Astrocyte (in vitro differentiated cells and primary cell): Measurements from ENCODE around the gene MFN2. TPM values are rescaled to one million over a fixed set of nuclear protein-coding genes. Genes with fewer than 3 reads are reported as not detected.

Experiments
- DNase-seq: peaks from one replicate; pipeline ENCODE4 v3.0.0-alpha.2; 2010; ENCODE audit warnings: low read depth
- FAIRE-seq: peaks from 2 replicates; lab custom pipeline; 2011; peaks lifted over from hg19 to GRCh38; lab: Jason Lieb, UNC
- H2AFZ ChIP-seq: 2 replicates; pipeline ENCODE4 v1.6.0; 2012; ENCODE audit warnings: low read depth, low read length, inconsistent platforms
- H3K27ac ChIP-seq: 2 replicates; pipeline ENCODE4 v1.5.1; 2011; ENCODE audit warnings: low read depth, low read length, inconsistent platforms
- H3K27me3 ChIP-seq: 2 replicates; pipeline ENCODE4 v1.6.0; 2011; ENCODE audit warnings: low read length, inconsistent platforms; ENCODE audit not compliant: insufficient read depth
- H3K36me3 ChIP-seq: 2 replicates; pipeline ENCODE4 v1.5.1; 2011; ENCODE audit warnings: low read length, inconsistent platforms; ENCODE audit not compliant: insufficient read depth
- H3K4me1 ChIP-seq: 2 replicates; pipeline ENCODE4 v1.5.1; 2011; ENCODE audit warnings: low read length, inconsistent platforms; ENCODE audit not compliant: insufficient read depth
- H3K4me2 ChIP-seq: 2 replicates; pipeline ENCODE4 v1.6.0; 2012; ENCODE audit warnings: low read length, inconsistent platforms
- H3K4me3 ChIP-seq: 2 replicates; pipeline ENCODE4 v1.5.1; 2011; ENCODE audit warnings: low read depth, mild to moderate bottlenecking, low read length, inconsistent platforms; ENCODE audit not compliant: insufficient read depth
- H3K79me2 ChIP-seq: 2 replicates; pipeline ENCODE4 v1.6.0; 2012; ENCODE audit warnings: mild to moderate bottlenecking, low read length, inconsistent platforms; ENCODE audit not compliant: insufficient read depth
- H3K9ac ChIP-seq: 2 replicates; pipeline ENCODE4 v1.6.0; 2012; ENCODE audit warnings: mild to moderate bottlenecking, low read length, inconsistent platforms
- H3K9me3 ChIP-seq: 2 replicates; pipeline ENCODE4 v1.5.1; 2012; ENCODE audit warnings: low read depth, mild to moderate bottlenecking, low read length, inconsistent platforms; ENCODE audit not compliant: insufficient read depth
- H4K20me1 ChIP-seq: 2 replicates; pipeline ENCODE4 v1.6.0; 2012; ENCODE audit warnings: low read length, inconsistent platforms; ENCODE audit not compliant: insufficient read depth
- H3K27ac Mint-ChIP-seq: one replicate; pipeline ENCODE4 v1.8.0; 2021; ENCODE audit warnings: mild to moderate bottlenecking, mixed read lengths; ENCODE audit not compliant: unreplicated experiment
- H3K27me3 Mint-ChIP-seq: one replicate; pipeline ENCODE4 v1.8.0; 2021; ENCODE audit warnings: low read depth, mixed read lengths; ENCODE audit not compliant: unreplicated experiment
- H3K36me3 Mint-ChIP-seq: one replicate; pipeline ENCODE4 v1.8.0; 2021; ENCODE audit warnings: low read depth, mixed read lengths; ENCODE audit not compliant: unreplicated experiment
- H3K4me1 Mint-ChIP-seq: one replicate; pipeline ENCODE4 v1.8.0; 2021; ENCODE audit warnings: low read depth, mixed read lengths; ENCODE audit not compliant: unreplicated experiment
- H3K4me3 Mint-ChIP-seq: one replicate; pipeline ENCODE4 v1.8.0; 2021; ENCODE audit warnings: mild to moderate bottlenecking, moderate library complexity, mixed read lengths; ENCODE audit not compliant: unreplicated experiment
- H3K9me3 Mint-ChIP-seq: one replicate; pipeline ENCODE4 v1.8.0; 2021; ENCODE audit warnings: mild to moderate bottlenecking, mixed read lengths; ENCODE audit not compliant: unreplicated experiment
- EZH2 ChIP-seq: IDR thresholded peaks from 2 replicates; pipeline ENCODE4 v1.6.1; 2012; ENCODE audit warnings: mild to moderate bottlenecking, low read length, inconsistent platforms; ENCODE audit not compliant: insufficient read depth
- total RNA-seq: library from RNA; stranded (reverse); gene quantifications from 2 replicates; pipeline ENCODE4 v1.2.1, GENCODE V29; 2021
- TF ChIP-seq, protein P1 (sequence below): IDR thresholded peaks from 2 replicates; pipeline ENCODE4 v1.5.1; 2011; ENCODE audit warnings: low read depth, mild to moderate bottlenecking, inconsistent platforms, low read length, moderate library complexity; ENCODE audit not compliant: insufficient read depth

MFN2 gene
- total RNA-seq, 1 donor from 2014 or later, result 75.5 TPM

DNA sequence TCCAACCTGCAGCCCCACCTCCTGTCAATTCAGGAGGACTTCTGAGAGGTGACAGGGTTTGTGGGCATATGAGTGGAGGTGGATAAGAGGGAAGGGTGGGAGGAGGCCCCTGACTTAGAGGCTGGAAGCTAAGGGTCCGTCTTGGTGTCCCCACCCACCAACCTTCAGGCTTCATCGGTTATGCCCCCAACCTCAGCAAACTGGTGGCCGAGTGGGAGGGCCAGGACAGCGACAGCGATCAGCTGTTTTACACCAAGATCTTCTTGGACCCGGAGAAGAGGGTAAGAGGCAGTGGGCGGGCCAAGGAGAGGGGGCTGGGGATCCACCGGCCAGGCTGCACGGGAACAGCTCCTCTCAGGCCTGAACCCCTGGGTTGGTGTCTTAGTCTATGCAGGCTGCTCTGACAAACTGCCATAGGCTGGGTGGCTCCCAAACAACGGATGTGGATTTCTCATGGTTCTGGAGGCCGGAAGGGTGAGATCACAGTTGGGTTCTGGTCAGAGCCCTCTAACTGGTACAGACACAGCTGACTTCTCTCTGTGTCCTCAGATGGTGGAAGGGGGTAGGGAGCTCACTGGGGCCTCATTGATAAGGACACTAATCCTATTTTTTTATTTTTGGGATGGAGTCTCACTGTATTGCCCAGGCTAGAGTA lies 27.7 kb upstream of the MFN2 start:
- Histone ChIP-seq H3K36me3 (peaks cover 32% of the 10 kb centered on the region), H3K79me2 (no peaks in the 10 kb centered on the region), H3K4me3 (no peak overlapping the region), H4K20me1 (peaks cover 15% of the 10 kb centered on the region), H2AFZ (no peak overlapping the region), H3K4me2 (no peak overlapping the region), H3K9ac (no peak overlapping the region), H3K4me1 (no peaks in the 10 kb centered on the region), H3K27ac (no peak overlapping the region), H3K9me3 (no peaks in the 10 kb centered on the region), H3K27me3 (no peaks in the 10 kb centered on the region)
- TF ChIP-seq, protein P1, sequence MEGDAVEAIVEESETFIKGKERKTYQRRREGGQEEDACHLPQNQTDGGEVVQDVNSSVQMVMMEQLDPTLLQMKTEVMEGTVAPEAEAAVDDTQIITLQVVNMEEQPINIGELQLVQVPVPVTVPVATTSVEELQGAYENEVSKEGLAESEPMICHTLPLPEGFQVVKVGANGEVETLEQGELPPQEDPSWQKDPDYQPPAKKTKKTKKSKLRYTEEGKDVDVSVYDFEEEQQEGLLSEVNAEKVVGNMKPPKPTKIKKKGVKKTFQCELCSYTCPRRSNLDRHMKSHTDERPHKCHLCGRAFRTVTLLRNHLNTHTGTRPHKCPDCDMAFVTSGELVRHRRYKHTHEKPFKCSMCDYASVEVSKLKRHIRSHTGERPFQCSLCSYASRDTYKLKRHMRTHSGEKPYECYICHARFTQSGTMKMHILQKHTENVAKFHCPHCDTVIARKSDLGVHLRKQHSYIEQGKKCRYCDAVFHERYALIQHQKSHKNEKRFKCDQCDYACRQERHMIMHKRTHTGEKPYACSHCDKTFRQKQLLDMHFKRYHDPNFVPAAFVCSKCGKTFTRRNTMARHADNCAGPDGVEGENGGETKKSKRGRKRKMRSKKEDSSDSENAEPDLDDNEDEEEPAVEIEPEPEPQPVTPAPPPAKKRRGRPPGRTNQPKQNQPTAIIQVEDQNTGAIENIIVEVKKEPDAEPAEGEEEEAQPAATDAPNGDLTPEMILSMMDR, result no peak
- TF ChIP-seq EZH2, result no peak
- FAIRE-seq, result no peak
- no peak overlapping the region for H3K27ac Mint-ChIP-seq
- no peak overlapping the region for H3K4me3 Mint-ChIP-seq
- no peaks in the 10 kb centered on the region for H3K9me3 Mint-ChIP-seq
- no peaks in the 10 kb centered on the region for H3K27me3 Mint-ChIP-seq
- H3K4me1 Mint-ChIP-seq, result no peaks in the 10 kb centered on the region
- H3K36me3 Mint-ChIP-seq, result peaks cover 30% of the 10 kb centered on the region
- DNase-seq, result no peak

DNA sequence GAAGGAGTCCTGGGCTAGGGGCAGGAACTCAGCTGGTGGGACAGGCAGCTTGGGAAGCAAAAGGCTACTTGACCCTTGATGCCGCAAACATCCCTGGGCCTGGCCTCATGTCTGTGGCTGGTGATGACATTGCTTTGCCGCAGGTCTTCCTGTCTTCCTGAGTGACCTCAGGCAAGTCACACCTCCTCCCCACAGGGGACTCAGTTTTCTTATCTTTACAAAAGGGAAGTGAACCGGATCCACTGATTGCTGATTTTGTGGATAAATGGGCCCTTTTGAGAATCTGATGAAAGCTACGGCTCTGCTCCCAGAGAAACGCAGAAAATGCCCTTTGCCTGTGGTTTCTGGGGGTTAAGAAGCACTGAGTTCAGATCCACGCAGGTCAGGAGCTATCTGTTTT lies 25.0 kb upstream of the MFN2 start:
- Histone ChIP-seq H3K27ac (no peak overlapping the region), H3K36me3 (peaks cover 28% of the 10 kb centered on the region), H4K20me1 (peaks cover 24% of the 10 kb centered on the region), H3K9me3 (no peaks in the 10 kb centered on the region), H3K4me3 (no peak overlapping the region), H3K9ac (no peak overlapping the region), H3K79me2 (no peaks in the 10 kb centered on the region), H3K4me2 (no peak overlapping the region), H2AFZ (no peak overlapping the region), H3K27me3 (no peaks in the 10 kb centered on the region), H3K4me1 (no peaks in the 10 kb centered on the region)
- Mint-ChIP-seq H3K27me3 (no peaks in the 10 kb centered on the region), H3K9me3 (no peaks in the 10 kb centered on the region), H3K36me3 (peaks cover 35% of the 10 kb centered on the region), H3K4me3 (no peak overlapping the region), H3K27ac (no peak overlapping the region), H3K4me1 (no peaks in the 10 kb centered on the region)
- no peak for TF ChIP-seq EZH2
- TF ChIP-seq, protein P1, result no peak
- FAIRE-seq (no peak), DNase-seq (no peak)

DNA sequence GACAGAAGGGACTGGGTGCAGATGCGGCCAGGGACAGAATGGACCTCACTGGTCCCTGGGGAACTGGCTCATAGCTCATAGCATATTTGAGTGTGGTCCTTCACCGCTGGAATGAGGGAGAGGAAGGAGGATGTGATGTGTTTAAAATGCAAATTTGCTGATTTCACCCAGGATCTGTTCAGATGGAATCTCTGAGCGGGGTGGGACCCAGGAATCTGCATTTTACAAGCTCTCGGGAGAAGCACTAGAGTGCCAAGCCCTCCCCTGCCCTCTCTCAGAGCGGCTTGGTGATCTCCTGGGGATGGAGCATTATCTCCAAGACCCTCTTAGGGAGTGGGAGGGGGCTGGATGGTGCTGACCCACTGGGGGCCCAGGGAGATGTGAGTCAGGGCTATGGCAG lies 22.8 kb upstream of the MFN2 start:
- FAIRE-seq (no peak), DNase-seq (no peak)
- Histone ChIP-seq H3K9ac (no peak overlapping the region), H3K79me2 (no peaks in the 10 kb centered on the region), H3K27ac (no peak overlapping the region), H3K4me2 (no peak overlapping the region), H3K36me3 (peaks cover 27% of the 10 kb centered on the region), H3K27me3 (no peaks in the 10 kb centered on the region), H2AFZ (no peak overlapping the region), H4K20me1 (peaks cover 20% of the 10 kb centered on the region), H3K4me1 (no peaks in the 10 kb centered on the region), H3K9me3 (no peaks in the 10 kb centered on the region), H3K4me3 (no peak overlapping the region)
- Mint-ChIP-seq H3K9me3 (no peaks in the 10 kb centered on the region), H3K4me1 (no peaks in the 10 kb centered on the region), H3K27me3 (no peaks in the 10 kb centered on the region), H3K27ac (no peak overlapping the region), H3K36me3 (peaks cover 27% of the 10 kb centered on the region), H3K4me3 (no peak overlapping the region)
- TF ChIP-seq EZH2, result no peak
- TF ChIP-seq, protein P1, result no peak
